SK-N-SH treated with all-trans-retinoic acid at 6 μM for 48 hours (cell line): ENCODE data around the gene MRPL40.

Source experiments
- ARNTL ChIP-seq: fragments of 450-650 bp; formaldehyde crosslinking; IDR thresholded peaks from 2 replicates; pipeline ENCODE4 v1.5.0; 2020; ENCODE audit warnings: low read depth, mild to moderate bottlenecking, moderate library complexity, borderline replicate concordance
- BACH2 ChIP-seq: fragments of 250-450 bp; sonication (Bioruptor Pico); IDR thresholded peaks from 2 replicates; pipeline ENCODE4 v1.9.0; 2021; ENCODE audit warnings: mild to moderate bottlenecking, borderline replicate concordance
- POU6F1 ChIP-seq: fragments of 250-450 bp; sonication (Bioruptor Pico); IDR thresholded peaks from 2 replicates; pipeline ENCODE4 v1.8.0; 2021; ENCODE audit warnings: low read depth, mild to moderate bottlenecking, moderate library complexity, borderline replicate concordance
- RARB ChIP-seq: fragments of 250-450 bp; sonication (Bioruptor Pico); IDR thresholded peaks from 2 replicates; pipeline ENCODE4 v1.8.0; 2021; ENCODE audit warnings: mild to moderate bottlenecking, moderate library complexity
- TCF4 ChIP-seq: fragments of 250-450 bp; sonication (Bioruptor Pico); IDR thresholded peaks from 2 replicates; pipeline ENCODE4 v1.8.0; 2021; ENCODE audit warnings: mild to moderate bottlenecking, moderate library complexity, borderline replicate concordance
- TOX ChIP-seq: fragments of 250-450 bp; sonication (Bioruptor Pico); IDR thresholded peaks from 2 replicates; pipeline ENCODE4 v1.8.0; 2021; ENCODE audit warnings: mild to moderate bottlenecking, moderate library complexity, borderline replicate concordance
- ZC3H10 ChIP-seq: fragments of 250-450 bp; sonication (Bioruptor Pico); IDR thresholded peaks from 2 replicates; pipeline ENCODE4 v1.5.1; 2021; ENCODE audit warnings: mild to moderate bottlenecking, moderate library complexity
- ZFP3 ChIP-seq: fragments of 250-450 bp; sonication (Bioruptor Pico); IDR thresholded peaks from 2 replicates; pipeline ENCODE4 v1.5.0; 2020; ENCODE audit warnings: mild to moderate bottlenecking, moderate library complexity
- ZFP30 ChIP-seq: fragments of 450-650 bp; formaldehyde crosslinking; IDR thresholded peaks from 2 replicates; pipeline ENCODE4 v1.5.0; 2022; ENCODE audit warnings: mild to moderate bottlenecking, moderate library complexity
- TF ChIP-seq, protein P1 (sequence below): fragments of 250-450 bp; sonication (Bioruptor Pico); IDR thresholded peaks from 2 replicates; pipeline ENCODE4 v1.5.0; 2020; ENCODE audit warnings: mild to moderate bottlenecking, moderate library complexity
- TF ChIP-seq, protein P2 (sequence below): fragments of 250-450 bp; sonication (Bioruptor Pico); IDR thresholded peaks from 2 replicates; pipeline ENCODE4 v1.8.0; 2020; ENCODE audit warnings: mild to moderate bottlenecking, moderate library complexity, borderline replicate concordance

- TF ChIP-seq, protein P1, sequence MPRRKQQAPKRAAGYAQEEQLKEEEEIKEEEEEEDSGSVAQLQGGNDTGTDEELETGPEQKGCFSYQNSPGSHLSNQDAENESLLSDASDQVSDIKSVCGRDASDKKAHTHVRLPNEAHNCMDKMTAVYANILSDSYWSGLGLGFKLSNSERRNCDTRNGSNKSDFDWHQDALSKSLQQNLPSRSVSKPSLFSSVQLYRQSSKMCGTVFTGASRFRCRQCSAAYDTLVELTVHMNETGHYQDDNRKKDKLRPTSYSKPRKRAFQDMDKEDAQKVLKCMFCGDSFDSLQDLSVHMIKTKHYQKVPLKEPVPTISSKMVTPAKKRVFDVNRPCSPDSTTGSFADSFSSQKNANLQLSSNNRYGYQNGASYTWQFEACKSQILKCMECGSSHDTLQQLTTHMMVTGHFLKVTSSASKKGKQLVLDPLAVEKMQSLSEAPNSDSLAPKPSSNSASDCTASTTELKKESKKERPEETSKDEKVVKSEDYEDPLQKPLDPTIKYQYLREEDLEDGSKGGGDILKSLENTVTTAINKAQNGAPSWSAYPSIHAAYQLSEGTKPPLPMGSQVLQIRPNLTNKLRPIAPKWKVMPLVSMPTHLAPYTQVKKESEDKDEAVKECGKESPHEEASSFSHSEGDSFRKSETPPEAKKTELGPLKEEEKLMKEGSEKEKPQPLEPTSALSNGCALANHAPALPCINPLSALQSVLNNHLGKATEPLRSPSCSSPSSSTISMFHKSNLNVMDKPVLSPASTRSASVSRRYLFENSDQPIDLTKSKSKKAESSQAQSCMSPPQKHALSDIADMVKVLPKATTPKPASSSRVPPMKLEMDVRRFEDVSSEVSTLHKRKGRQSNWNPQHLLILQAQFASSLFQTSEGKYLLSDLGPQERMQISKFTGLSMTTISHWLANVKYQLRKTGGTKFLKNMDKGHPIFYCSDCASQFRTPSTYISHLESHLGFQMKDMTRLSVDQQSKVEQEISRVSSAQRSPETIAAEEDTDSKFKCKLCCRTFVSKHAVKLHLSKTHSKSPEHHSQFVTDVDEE (CRISPR knock-in tag), result no peak
- TF ChIP-seq, protein P2, sequence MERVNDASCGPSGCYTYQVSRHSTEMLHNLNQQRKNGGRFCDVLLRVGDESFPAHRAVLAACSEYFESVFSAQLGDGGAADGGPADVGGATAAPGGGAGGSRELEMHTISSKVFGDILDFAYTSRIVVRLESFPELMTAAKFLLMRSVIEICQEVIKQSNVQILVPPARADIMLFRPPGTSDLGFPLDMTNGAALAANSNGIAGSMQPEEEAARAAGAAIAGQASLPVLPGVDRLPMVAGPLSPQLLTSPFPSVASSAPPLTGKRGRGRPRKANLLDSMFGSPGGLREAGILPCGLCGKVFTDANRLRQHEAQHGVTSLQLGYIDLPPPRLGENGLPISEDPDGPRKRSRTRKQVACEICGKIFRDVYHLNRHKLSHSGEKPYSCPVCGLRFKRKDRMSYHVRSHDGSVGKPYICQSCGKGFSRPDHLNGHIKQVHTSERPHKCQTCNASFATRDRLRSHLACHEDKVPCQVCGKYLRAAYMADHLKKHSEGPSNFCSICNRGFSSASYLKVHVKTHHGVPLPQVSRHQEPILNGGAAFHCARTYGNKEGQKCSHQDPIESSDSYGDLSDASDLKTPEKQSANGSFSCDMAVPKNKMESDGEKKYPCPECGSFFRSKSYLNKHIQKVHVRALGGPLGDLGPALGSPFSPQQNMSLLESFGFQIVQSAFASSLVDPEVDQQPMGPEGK (CRISPR knock-in tag), result no peak
- TF ChIP-seq ZFP30 (CRISPR knock-in tag) (no peak), TOX (CRISPR knock-in tag) (no peak), ZFP3 (no peak), TCF4 (CRISPR knock-in tag) (no peak), POU6F1 (CRISPR knock-in tag) (no peak), RARB (no peak), ARNTL (CRISPR knock-in tag) (no peak), ZC3H10 (CRISPR knock-in tag) (no peak), BACH2 (no peak)
Measured at GRCh38 chr22:19410941-19411689, 21.2 kb upstream of the MRPL40 start.
